H1 (cell line): ENCODE results near the gene WDR3. TPM values are rescaled to one million over a fixed set of nuclear protein-coding genes. Genes with fewer than 3 reads are reported as not detected.

Experiments
- CEBPB ChIP-seq: IDR thresholded peaks from 2 replicates; pipeline ENCODE4 v1.6.1; 2012; ENCODE audit warnings: low read depth, low read length
- EP300 ChIP-seq, 2 experiments: IDR thresholded peaks; 1 replicate in 1 of 2; 2 replicates in 1 of 2; pipeline ENCODE4 v1.6.1; 2011 to 2012; ENCODE audit warnings: low read depth in 2 of 2, low read length in 2 of 2, mild to moderate bottlenecking in 2 of 2, borderline replicate concordance in 1 of 2, inconsistent platforms in 1 of 2, moderate library complexity in 1 of 2
- GABPA ChIP-seq: IDR thresholded peaks from 2 replicates; pipeline ENCODE4 v1.6.1; 2011; ENCODE audit warnings: mild to moderate bottlenecking, low read length, moderate library complexity, borderline replicate concordance; ENCODE audit not compliant: insufficient read depth
- GTF2F1 ChIP-seq: IDR thresholded peaks from 2 replicates; pipeline ENCODE4 v1.6.1; 2012; ENCODE audit warnings: low read depth, low read length, improper control_type of control experiment, borderline replicate concordance
- HDAC2 ChIP-seq, 2 experiments: fragments of 300-600 bp in 1 of 2; sonication (generic) in 1 of 2; IDR thresholded peaks; 2 replicates each; pipeline ENCODE4 v1.6.1; 2011 to 2012; ENCODE audit warnings: low read depth in 2 of 2, low read length in 2 of 2, mild to moderate bottlenecking in 2 of 2, moderate library complexity in 2 of 2, borderline replicate concordance in 1 of 2, inconsistent platforms in 1 of 2
- HDAC6 ChIP-seq: IDR thresholded peaks from one replicate; pipeline ENCODE4 v1.7.1; 2012; ENCODE audit warnings: low read depth, mild to moderate bottlenecking, inconsistent platforms, low read length, moderate library complexity
- PHF8 ChIP-seq: fragments of 200-600 bp; sonication (generic); conservative IDR thresholded peaks from 2 replicates; pipeline ENCODE4 v1.7.1; 2012; ENCODE audit warnings: low read depth, mild to moderate bottlenecking, inconsistent platforms, low read length, moderate library complexity
- POLR2A ChIP-seq, 2 experiments: IDR thresholded peaks; 1 replicate in 1 of 2; 2 replicates in 1 of 2; pipeline ENCODE4 v1.6.1; 2011; ENCODE audit warnings: low read depth in 2 of 2, low read length in 2 of 2, mild to moderate bottlenecking in 2 of 2; ENCODE audit errors: control extremely low read depth in 1 of 2
- SAP30 ChIP-seq: fragments of 300-600 bp; sonication (generic); IDR thresholded peaks from 2 replicates; pipeline ENCODE4 v1.7.1; 2012; ENCODE audit warnings: low read length, moderate library complexity, mild to moderate bottlenecking, inconsistent platforms; ENCODE audit not compliant: insufficient read depth, insufficient replicate concordance
- SP4 ChIP-seq: IDR thresholded peaks from 2 replicates; pipeline ENCODE4 v1.6.1; 2012; ENCODE audit warnings: low read length, inconsistent platforms
- SUZ12 ChIP-seq: fragments of 200-600 bp; sonication (generic); IDR thresholded peaks from 2 replicates; pipeline ENCODE4 v1.6.1; 2012; ENCODE audit warnings: mild to moderate bottlenecking, inconsistent platforms, low read length, moderate library complexity, mixed read lengths
- polyA plus RNA-seq, 7 experiments: library from polyadenylated mRNA; depleted of rRNA in 3 of 7; stranded (reverse) in 5 of 7; unstranded in 2 of 7; fragments of >200 nt in 5 of 7; fragments of 200-250 nt in 2 of 7; gene quantifications; 1 replicate in 5 of 7; 2 replicates in 1 of 7; 4 replicates in 1 of 7; pipeline versions ENCODE4 v1.2.1 to v1.2.3, GENCODE V29; 2011 to 2013; ENCODE audit warnings: missing spikeins in 2 of 7, mixed read lengths in 2 of 7
- total RNA-seq: library from RNA; stranded (reverse); fragmentation: NEBNext Ultra II Directional; extraction: Animal tissue kit (Norgen Biotek cat#: 25700); gene quantifications from 2 replicates; pipeline ENCODE4 v1.2.1, GENCODE V29; 2021
- TF ChIP-seq, protein P1 (sequence below): fragments of 300-600 bp; sonication (generic); IDR thresholded peaks from 2 replicates; pipeline ENCODE4 v1.7.1; 2012; ENCODE audit warnings: low read length, moderate library complexity, mild to moderate bottlenecking, inconsistent platforms; ENCODE audit not compliant: insufficient replicate concordance

WDR3 gene
- total and polyA plus RNA-seq, 2 of the 8 experiments (the other 6 are each of a cell fraction or from before 2014, with no cell fraction given), result 18.2 to 67.9 TPM

DNA sequence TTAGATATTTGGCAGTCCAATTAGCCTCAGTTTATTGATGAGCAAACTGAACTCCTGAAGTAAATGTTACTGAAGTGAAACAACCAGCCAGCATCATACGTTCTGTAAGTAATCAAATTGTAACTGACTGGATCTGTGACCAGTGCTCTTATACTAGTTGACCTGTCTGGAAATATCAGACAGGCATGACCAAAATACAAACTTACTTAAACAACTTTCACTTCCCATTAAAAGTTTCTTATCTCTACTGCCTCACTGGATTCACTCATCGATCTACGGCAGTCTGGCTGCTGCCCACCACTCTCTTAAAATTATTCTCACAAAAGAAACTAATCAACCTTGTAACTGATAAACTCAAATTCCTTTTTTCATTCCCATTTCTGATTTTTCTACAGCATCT is 56.4 kb downstream of the WDR3 start (continued):
- TF ChIP-seq, protein P1, sequence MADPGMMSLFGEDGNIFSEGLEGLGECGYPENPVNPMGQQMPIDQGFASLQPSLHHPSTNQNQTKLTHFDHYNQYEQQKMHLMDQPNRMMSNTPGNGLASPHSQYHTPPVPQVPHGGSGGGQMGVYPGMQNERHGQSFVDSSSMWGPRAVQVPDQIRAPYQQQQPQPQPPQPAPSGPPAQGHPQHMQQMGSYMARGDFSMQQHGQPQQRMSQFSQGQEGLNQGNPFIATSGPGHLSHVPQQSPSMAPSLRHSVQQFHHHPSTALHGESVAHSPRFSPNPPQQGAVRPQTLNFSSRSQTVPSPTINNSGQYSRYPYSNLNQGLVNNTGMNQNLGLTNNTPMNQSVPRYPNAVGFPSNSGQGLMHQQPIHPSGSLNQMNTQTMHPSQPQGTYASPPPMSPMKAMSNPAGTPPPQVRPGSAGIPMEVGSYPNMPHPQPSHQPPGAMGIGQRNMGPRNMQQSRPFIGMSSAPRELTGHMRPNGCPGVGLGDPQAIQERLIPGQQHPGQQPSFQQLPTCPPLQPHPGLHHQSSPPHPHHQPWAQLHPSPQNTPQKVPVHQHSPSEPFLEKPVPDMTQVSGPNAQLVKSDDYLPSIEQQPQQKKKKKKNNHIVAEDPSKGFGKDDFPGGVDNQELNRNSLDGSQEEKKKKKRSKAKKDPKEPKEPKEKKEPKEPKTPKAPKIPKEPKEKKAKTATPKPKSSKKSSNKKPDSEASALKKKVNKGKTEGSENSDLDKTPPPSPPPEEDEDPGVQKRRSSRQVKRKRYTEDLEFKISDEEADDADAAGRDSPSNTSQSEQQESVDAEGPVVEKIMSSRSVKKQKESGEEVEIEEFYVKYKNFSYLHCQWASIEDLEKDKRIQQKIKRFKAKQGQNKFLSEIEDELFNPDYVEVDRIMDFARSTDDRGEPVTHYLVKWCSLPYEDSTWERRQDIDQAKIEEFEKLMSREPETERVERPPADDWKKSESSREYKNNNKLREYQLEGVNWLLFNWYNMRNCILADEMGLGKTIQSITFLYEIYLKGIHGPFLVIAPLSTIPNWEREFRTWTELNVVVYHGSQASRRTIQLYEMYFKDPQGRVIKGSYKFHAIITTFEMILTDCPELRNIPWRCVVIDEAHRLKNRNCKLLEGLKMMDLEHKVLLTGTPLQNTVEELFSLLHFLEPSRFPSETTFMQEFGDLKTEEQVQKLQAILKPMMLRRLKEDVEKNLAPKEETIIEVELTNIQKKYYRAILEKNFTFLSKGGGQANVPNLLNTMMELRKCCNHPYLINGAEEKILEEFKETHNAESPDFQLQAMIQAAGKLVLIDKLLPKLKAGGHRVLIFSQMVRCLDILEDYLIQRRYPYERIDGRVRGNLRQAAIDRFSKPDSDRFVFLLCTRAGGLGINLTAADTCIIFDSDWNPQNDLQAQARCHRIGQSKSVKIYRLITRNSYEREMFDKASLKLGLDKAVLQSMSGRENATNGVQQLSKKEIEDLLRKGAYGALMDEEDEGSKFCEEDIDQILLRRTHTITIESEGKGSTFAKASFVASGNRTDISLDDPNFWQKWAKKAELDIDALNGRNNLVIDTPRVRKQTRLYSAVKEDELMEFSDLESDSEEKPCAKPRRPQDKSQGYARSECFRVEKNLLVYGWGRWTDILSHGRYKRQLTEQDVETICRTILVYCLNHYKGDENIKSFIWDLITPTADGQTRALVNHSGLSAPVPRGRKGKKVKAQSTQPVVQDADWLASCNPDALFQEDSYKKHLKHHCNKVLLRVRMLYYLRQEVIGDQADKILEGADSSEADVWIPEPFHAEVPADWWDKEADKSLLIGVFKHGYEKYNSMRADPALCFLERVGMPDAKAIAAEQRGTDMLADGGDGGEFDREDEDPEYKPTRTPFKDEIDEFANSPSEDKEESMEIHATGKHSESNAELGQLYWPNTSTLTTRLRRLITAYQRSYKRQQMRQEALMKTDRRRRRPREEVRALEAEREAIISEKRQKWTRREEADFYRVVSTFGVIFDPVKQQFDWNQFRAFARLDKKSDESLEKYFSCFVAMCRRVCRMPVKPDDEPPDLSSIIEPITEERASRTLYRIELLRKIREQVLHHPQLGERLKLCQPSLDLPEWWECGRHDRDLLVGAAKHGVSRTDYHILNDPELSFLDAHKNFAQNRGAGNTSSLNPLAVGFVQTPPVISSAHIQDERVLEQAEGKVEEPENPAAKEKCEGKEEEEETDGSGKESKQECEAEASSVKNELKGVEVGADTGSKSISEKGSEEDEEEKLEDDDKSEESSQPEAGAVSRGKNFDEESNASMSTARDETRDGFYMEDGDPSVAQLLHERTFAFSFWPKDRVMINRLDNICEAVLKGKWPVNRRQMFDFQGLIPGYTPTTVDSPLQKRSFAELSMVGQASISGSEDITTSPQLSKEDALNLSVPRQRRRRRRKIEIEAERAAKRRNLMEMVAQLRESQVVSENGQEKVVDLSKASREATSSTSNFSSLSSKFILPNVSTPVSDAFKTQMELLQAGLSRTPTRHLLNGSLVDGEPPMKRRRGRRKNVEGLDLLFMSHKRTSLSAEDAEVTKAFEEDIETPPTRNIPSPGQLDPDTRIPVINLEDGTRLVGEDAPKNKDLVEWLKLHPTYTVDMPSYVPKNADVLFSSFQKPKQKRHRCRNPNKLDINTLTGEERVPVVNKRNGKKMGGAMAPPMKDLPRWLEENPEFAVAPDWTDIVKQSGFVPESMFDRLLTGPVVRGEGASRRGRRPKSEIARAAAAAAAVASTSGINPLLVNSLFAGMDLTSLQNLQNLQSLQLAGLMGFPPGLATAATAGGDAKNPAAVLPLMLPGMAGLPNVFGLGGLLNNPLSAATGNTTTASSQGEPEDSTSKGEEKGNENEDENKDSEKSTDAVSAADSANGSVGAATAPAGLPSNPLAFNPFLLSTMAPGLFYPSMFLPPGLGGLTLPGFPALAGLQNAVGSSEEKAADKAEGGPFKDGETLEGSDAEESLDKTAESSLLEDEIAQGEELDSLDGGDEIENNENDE, result no peak
- TF ChIP-seq CEBPB (no peak), SP4 (no peak), PHF8 (no peak), GABPA (no peak), HDAC6 (no peak), SAP30 (no peak), SUZ12 (no peak), EP300 (IDR thresholded peaks at IDR 0.05; ENCODE audit: borderline replicate concordance in 1 of 2, low read depth in 2 of 2, low read length in 2 of 2) (no peak), POLR2A (IDR thresholded peaks at IDR 0.05; ENCODE audit: control extremely low read depth in 1 of 2, low read depth in 2 of 2, low read length in 2 of 2) (no peak), GTF2F1 (no peak), HDAC2 (IDR thresholded peaks at IDR 0.05; ENCODE audit: borderline replicate concordance in 1 of 2, low read depth in 2 of 2, low read length in 2 of 2) (no peak)
